ENCODE measurements around the gene FNDC3B. TPM values are rescaled to one million over a fixed set of nuclear protein-coding genes. Genes with fewer than 3 reads are reported as not detected.

Gene FNDC3B
- total RNA-seq, 1 donor from 2014 or later, result 79.2 TPM

DNA sequence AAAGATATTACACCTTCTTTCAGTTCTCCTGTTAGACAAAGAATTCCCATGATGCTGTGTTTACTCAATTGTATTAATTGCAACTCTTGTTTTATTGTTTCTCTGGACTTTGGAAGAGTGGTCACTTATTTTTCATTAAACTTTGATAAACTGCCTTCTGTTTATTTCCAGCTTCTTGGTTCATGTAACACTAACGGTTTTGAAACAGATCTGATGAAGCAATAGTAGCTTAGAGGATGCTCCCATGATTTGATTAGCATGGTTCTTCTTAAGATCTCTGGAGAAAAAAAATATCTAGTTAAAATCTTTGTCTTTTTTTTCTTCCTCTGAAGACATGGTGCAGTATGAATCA, 90.1 kb downstream of the FNDC3B start:
- Mint-ChIP-seq H3K9me3 (peaks cover 5% of the 10 kb centered on the region), H3K36me3 (peaks cover 35% of the 10 kb centered on the region), H3K4me3 (no peak overlapping the region), H3K27ac (peak overlapping the region; percentile 63), H3K4me1 (ENCODE audit: unreplicated experiment) (peaks cover 67% of the 10 kb centered on the region), H3K27me3 (peaks cover 3% of the 10 kb centered on the region)
- TF ChIP-seq, protein P1, sequence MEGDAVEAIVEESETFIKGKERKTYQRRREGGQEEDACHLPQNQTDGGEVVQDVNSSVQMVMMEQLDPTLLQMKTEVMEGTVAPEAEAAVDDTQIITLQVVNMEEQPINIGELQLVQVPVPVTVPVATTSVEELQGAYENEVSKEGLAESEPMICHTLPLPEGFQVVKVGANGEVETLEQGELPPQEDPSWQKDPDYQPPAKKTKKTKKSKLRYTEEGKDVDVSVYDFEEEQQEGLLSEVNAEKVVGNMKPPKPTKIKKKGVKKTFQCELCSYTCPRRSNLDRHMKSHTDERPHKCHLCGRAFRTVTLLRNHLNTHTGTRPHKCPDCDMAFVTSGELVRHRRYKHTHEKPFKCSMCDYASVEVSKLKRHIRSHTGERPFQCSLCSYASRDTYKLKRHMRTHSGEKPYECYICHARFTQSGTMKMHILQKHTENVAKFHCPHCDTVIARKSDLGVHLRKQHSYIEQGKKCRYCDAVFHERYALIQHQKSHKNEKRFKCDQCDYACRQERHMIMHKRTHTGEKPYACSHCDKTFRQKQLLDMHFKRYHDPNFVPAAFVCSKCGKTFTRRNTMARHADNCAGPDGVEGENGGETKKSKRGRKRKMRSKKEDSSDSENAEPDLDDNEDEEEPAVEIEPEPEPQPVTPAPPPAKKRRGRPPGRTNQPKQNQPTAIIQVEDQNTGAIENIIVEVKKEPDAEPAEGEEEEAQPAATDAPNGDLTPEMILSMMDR (conservative IDR thresholded peaks at IDR 0.05), result no peak
- DNase-seq (ENCODE audit: extremely low spot score, unreplicated experiment), result no peak

DNA sequence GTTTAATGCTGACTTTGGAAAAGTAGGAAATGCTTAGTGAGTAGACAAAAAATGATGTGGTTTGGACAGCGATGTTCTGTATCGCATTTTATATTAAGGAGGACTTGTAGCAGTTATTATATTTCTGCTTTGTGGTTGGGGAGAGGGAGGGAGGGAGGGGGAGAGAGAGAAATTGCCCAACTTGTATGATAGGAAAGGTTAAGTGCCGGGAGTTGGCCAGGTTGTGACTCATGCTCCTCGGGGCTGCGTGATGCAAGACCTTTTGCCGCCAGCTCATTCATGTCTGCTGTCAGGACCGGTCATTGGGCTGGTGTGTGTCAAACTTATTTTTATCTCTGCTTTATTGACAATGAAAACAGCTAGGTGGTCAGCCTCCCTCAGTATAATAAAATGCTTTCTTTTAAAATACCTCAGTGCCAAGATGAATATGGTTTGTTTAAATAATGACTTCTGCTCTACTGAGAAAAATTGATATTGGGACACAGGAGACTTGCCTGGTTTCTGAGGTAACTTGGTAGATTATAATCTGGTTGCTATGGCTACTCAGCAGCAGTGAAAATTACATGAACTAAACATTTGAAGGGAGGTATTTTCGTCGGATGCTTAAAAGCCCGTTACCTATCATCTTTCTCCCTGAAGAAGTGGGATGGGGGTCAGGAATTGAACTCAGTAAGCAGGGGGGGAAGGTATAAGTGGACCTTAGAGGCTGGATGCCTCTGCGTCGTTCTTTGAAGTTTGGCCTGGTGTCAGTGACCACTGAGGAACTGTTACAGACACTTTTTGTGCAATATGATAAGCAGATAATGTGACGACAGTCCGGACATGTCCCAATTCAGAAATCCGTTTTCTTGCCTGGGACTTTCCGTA, 90.7 kb downstream of the FNDC3B start:
- H3K36me3 Mint-ChIP-seq, result peaks cover 30% of the 10 kb centered on the region
- no peaks in the 10 kb centered on the region for H3K9me3 Mint-ChIP-seq
- TF ChIP-seq, protein P1 (conservative IDR thresholded peaks at IDR 0.05), result no peak
- no peak for DNase-seq (ENCODE audit: extremely low spot score, unreplicated experiment)
- peak overlapping the region; percentile 46 for H3K4me3 Mint-ChIP-seq
- H3K27me3 Mint-ChIP-seq, result peaks cover 3% of the 10 kb centered on the region
- peaks cover 61% of the 10 kb centered on the region for H3K4me1 Mint-ChIP-seq (ENCODE audit: unreplicated experiment)
- peak overlapping the region; percentile 63 for H3K27ac Mint-ChIP-seq

DNA sequence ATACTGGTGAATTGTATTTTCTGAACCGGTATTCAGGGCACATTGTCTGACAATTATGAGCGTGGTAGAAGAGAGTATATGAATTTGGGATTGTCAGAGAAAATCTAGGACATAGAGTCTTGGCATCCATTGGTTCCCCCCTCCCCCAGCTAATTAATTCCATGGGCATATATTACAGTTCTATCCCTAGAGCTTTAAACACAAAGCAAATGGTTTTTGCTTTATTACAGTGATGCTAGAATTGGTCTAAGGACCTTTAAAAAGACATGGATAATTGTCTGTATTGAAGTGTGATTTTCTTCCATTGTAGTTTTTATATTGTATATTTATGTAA, 91.3 kb downstream of the FNDC3B start:
- Mint-ChIP-seq H3K9me3 (no peaks in the 10 kb centered on the region), H3K4me3 (peak overlapping the region; percentile 46), H3K27ac (peak overlapping the region; percentile 63), H3K36me3 (peaks cover 35% of the 10 kb centered on the region), H3K27me3 (peaks cover 3% of the 10 kb centered on the region), H3K4me1 (ENCODE audit: unreplicated experiment) (peaks cover 58% of the 10 kb centered on the region)
- no peak for DNase-seq (ENCODE audit: extremely low spot score, unreplicated experiment)
- TF ChIP-seq, protein P1 (conservative IDR thresholded peaks at IDR 0.05), result no peak

DNA sequence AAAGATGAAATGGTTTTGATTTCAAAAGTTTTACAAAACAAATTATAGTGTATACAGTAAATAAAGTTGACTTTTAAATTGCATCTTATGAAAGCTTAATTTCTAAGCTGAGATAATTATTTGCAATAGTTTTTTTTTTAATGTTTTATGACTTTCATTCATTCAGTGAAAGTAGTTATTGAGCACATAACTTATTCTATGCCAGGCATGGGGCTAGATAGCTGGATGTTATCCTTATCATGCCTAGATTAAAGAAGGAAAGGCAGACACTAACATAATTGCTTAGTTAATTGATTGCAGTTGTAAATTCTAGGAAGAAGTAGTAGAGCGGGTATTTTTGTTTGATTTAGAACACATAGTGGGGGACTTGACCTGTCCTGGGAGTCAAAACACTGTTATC, 92.4 kb downstream of the FNDC3B start:
- H3K4me3 Mint-ChIP-seq, result no peak overlapping the region
- H3K9me3 Mint-ChIP-seq, result no peaks in the 10 kb centered on the region
- peak overlapping the region; percentile 1 for H3K27ac Mint-ChIP-seq
- DNase-seq (ENCODE audit: extremely low spot score, unreplicated experiment), result no peak
- peaks cover 31% of the 10 kb centered on the region for H3K36me3 Mint-ChIP-seq
- peaks cover 2% of the 10 kb centered on the region for H3K27me3 Mint-ChIP-seq
- peaks cover 55% of the 10 kb centered on the region for H3K4me1 Mint-ChIP-seq (ENCODE audit: unreplicated experiment)
- TF ChIP-seq, protein P1 (conservative IDR thresholded peaks at IDR 0.05), result no peak

DNA sequence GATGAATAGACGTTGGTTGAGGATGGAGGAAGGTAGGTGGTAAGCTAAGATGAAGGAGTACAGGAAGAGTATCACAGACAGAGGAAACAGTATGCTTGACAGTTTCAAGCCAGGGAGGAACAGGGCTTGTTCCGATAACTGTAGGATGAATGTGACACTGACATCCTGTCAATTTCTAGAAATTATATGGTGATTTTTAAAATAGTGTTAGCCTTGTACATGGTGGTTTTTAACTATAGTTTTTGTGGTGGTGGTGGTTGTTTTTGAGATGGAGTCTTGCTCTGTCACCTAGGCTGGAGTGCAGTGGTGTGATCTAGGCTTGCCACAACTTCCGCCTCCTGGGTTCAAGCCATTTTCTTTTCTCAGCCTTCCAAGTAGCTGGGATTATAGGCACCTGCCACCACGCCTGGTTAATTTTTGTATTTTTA, 92.8 kb downstream of the FNDC3B start:
- no peak for DNase-seq (ENCODE audit: extremely low spot score, unreplicated experiment)
- H3K9me3 Mint-ChIP-seq, result no peaks in the 10 kb centered on the region
- peaks cover 27% of the 10 kb centered on the region for H3K36me3 Mint-ChIP-seq
- H3K4me3 Mint-ChIP-seq, result no peak overlapping the region
- H3K27ac Mint-ChIP-seq, result peak overlapping the region; percentile 1
- H3K4me1 Mint-ChIP-seq (ENCODE audit: unreplicated experiment), result peaks cover 50% of the 10 kb centered on the region
- H3K27me3 Mint-ChIP-seq, result no peaks in the 10 kb centered on the region
- TF ChIP-seq, protein P1 (conservative IDR thresholded peaks at IDR 0.05), result no peak

Data from type B pancreatic cell (in vitro differentiated cells).